ENCODE results near the gene SIAH3.
"Not testable (repeated sequence)": the region's sequence is repeated elsewhere in the genome, so short reads cannot be mapped to it uniquely, and the experiment has no call there.

The SIAH3 gene

GRCh38 chr13:45768656-45769479 is 82.7 kb downstream of the SIAH3 start:
- H3K4me1 ChIP-seq (ENCODE audit: control insufficient read depth, low read length) = no peaks in the 10 kb centered on the region
- H3F3A ChIP-seq (ENCODE audit: control insufficient read depth, insufficient read depth) = no peaks in the 10 kb centered on the region
- no peak overlapping the region for H3K4me3 ChIP-seq (ENCODE audit: low read length)
- H3K27me3 ChIP-seq (ENCODE audit: control insufficient read depth, low read length) = 0 out of 2 replicates have a peak, but pooled peaks cover 3% of the 10 kb centered on the region
- H3K79me2 ChIP-seq (ENCODE audit: control insufficient read depth, low read length) = no peaks in the 10 kb centered on the region
- no peak overlapping the region for H3K4me2 ChIP-seq (ENCODE audit: low read length)
- H3K27ac ChIP-seq (ENCODE audit: low read depth, low read length) = no peak overlapping the region
- H4K20me1 ChIP-seq (ENCODE audit: control insufficient read depth, insufficient read depth, low read depth, low read length) = no peaks in the 10 kb centered on the region
- no peaks in the 10 kb centered on the region for H3K36me3 ChIP-seq (ENCODE audit: control insufficient read depth, low read length)
- no peak for TF ChIP-seq EZH2phosphoT487 (IDR thresholded peaks at IDR 0.05; ENCODE audit: borderline replicate concordance, low read length)
- TF ChIP-seq, protein P1, sequence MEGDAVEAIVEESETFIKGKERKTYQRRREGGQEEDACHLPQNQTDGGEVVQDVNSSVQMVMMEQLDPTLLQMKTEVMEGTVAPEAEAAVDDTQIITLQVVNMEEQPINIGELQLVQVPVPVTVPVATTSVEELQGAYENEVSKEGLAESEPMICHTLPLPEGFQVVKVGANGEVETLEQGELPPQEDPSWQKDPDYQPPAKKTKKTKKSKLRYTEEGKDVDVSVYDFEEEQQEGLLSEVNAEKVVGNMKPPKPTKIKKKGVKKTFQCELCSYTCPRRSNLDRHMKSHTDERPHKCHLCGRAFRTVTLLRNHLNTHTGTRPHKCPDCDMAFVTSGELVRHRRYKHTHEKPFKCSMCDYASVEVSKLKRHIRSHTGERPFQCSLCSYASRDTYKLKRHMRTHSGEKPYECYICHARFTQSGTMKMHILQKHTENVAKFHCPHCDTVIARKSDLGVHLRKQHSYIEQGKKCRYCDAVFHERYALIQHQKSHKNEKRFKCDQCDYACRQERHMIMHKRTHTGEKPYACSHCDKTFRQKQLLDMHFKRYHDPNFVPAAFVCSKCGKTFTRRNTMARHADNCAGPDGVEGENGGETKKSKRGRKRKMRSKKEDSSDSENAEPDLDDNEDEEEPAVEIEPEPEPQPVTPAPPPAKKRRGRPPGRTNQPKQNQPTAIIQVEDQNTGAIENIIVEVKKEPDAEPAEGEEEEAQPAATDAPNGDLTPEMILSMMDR (IDR thresholded peaks at IDR 0.05; ENCODE audit: low read depth, low read length, poor library complexity, severe bottlenecking) = no peak
- H3K9me2 ChIP-seq (replicated peaks; ENCODE audit: control insufficient read depth, low read length) = no peaks in the 10 kb centered on the region
- H3K9me3 ChIP-seq (ENCODE audit: control insufficient read depth, insufficient read depth, low read length) = no peaks in the 10 kb centered on the region

GRCh38 chr13:45765464-45765863 is 86.1 kb downstream of the SIAH3 start:
- H3F3A ChIP-seq (ENCODE audit: control insufficient read depth, insufficient read depth) = no peaks in the 10 kb centered on the region
- no peak overlapping the region for H3K27ac ChIP-seq (ENCODE audit: low read depth, low read length)
- no peaks in the 10 kb centered on the region for H3K9me3 ChIP-seq (ENCODE audit: control insufficient read depth, insufficient read depth, low read length)
- no peak overlapping the region for H3K4me2 ChIP-seq (ENCODE audit: low read length)
- H3K36me3 ChIP-seq (ENCODE audit: control insufficient read depth, low read length) = no peaks in the 10 kb centered on the region
- H3K79me2 ChIP-seq (ENCODE audit: control insufficient read depth, low read length) = no peaks in the 10 kb centered on the region
- H4K20me1 ChIP-seq (ENCODE audit: control insufficient read depth, insufficient read depth, low read depth, low read length) = no peaks in the 10 kb centered on the region
- no peaks in the 10 kb centered on the region for H3K9me2 ChIP-seq (replicated peaks; ENCODE audit: control insufficient read depth, low read length)
- 0 out of 2 replicates have a peak, but pooled peaks cover 3% of the 10 kb centered on the region for H3K27me3 ChIP-seq (ENCODE audit: control insufficient read depth, low read length)
- TF ChIP-seq, protein P1 (IDR thresholded peaks at IDR 0.05; ENCODE audit: low read depth, low read length, poor library complexity, severe bottlenecking) = no peak
- TF ChIP-seq EZH2phosphoT487 (IDR thresholded peaks at IDR 0.05; ENCODE audit: borderline replicate concordance, low read length) = no peak
- no peaks in the 10 kb centered on the region for H3K4me1 ChIP-seq (ENCODE audit: control insufficient read depth, low read length)
- no peak overlapping the region for H3K4me3 ChIP-seq (ENCODE audit: low read length)

DNA sequence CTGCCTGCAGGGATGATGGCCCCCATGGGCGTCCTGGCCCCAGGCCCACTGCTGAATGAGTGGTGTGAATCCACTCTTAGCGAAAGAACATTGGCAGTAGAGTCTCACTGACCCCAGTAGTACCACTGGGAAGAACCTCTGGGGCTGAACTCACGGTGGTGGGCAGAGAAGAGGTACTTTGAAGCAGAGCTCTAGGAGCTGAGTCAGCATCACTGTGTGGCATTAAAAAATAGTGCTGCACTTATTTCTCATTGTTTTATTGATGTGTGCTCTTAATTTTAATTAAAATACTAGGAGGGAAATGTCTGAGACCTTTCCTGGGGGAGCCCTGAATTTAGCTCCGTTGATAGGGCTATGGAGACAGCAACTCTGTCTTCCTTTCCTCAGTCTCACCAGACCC is 88.1 kb downstream of the SIAH3 start:
- Histone ChIP-seq H3K27me3 (ENCODE audit: control insufficient read depth, low read length) (0 out of 2 replicates have a peak, but pooled peaks cover 3% of the 10 kb centered on the region), H3K4me2 (ENCODE audit: low read length) (no peak overlapping the region), H3K9me2 (replicated peaks; ENCODE audit: control insufficient read depth, low read length) (no peaks in the 10 kb centered on the region), H3K4me1 (ENCODE audit: control insufficient read depth, low read length) (no peaks in the 10 kb centered on the region), H3F3A (ENCODE audit: control insufficient read depth, insufficient read depth) (no peaks in the 10 kb centered on the region), H4K20me1 (ENCODE audit: control insufficient read depth, insufficient read depth, low read depth, low read length) (no peaks in the 10 kb centered on the region), H3K79me2 (ENCODE audit: control insufficient read depth, low read length) (no peaks in the 10 kb centered on the region), H3K4me3 (ENCODE audit: low read length) (no peak overlapping the region), H3K36me3 (ENCODE audit: control insufficient read depth, low read length) (no peaks in the 10 kb centered on the region), H3K27ac (ENCODE audit: low read depth, low read length) (no peak overlapping the region), H3K9me3 (ENCODE audit: control insufficient read depth, insufficient read depth, low read length) (no peaks in the 10 kb centered on the region)
- TF ChIP-seq EZH2phosphoT487 (IDR thresholded peaks at IDR 0.05; ENCODE audit: borderline replicate concordance, low read length) = no peak
- TF ChIP-seq, protein P1 (IDR thresholded peaks at IDR 0.05; ENCODE audit: low read depth, low read length, poor library complexity, severe bottlenecking) = no peak

- not testable (repeated sequence) for H3K27ac ChIP-seq (ENCODE audit: low read depth, low read length); H3K79me2 ChIP-seq (ENCODE audit: control insufficient read depth, low read length); H3K9me3 ChIP-seq (ENCODE audit: control insufficient read depth, insufficient read depth, low read length); H3K27me3 ChIP-seq (ENCODE audit: control insufficient read depth, low read length); H3F3A ChIP-seq (ENCODE audit: control insufficient read depth, insufficient read depth); H3K4me3 ChIP-seq (ENCODE audit: low read length); H3K36me3 ChIP-seq (ENCODE audit: control insufficient read depth, low read length); H3K4me2 ChIP-seq (ENCODE audit: low read length); H3K4me1 ChIP-seq (ENCODE audit: control insufficient read depth, low read length); H3K9me2 ChIP-seq (replicated peaks; ENCODE audit: control insufficient read depth, low read length); H4K20me1 ChIP-seq (ENCODE audit: control insufficient read depth, insufficient read depth, low read depth, low read length)
These were observed 94.0 kb downstream of the SIAH3 start for GRCh38 chr13:45757589-45757988.

GRCh38 chr13:45756498-45756897 is 95.1 kb downstream of the SIAH3 start:
- not testable (repeated sequence) for H3K9me3 ChIP-seq (ENCODE audit: control insufficient read depth, insufficient read depth, low read length); H3K36me3 ChIP-seq (ENCODE audit: control insufficient read depth, low read length); H3K4me3 ChIP-seq (ENCODE audit: low read length); H4K20me1 ChIP-seq (ENCODE audit: control insufficient read depth, insufficient read depth, low read depth, low read length); H3K79me2 ChIP-seq (ENCODE audit: control insufficient read depth, low read length); H3K9me2 ChIP-seq (replicated peaks; ENCODE audit: control insufficient read depth, low read length); H3K27ac ChIP-seq (ENCODE audit: low read depth, low read length); H3K4me1 ChIP-seq (ENCODE audit: control insufficient read depth, low read length); H3K27me3 ChIP-seq (ENCODE audit: control insufficient read depth, low read length); H3F3A ChIP-seq (ENCODE audit: control insufficient read depth, insufficient read depth); H3K4me2 ChIP-seq (ENCODE audit: low read length)
